C4-2B (cell line): Measurements from ENCODE around the gene MARCHF5.

Source experiments
- H3K27ac ChIP-seq: fragments of 450-650 bp; 2 replicates; pipeline ENCODE4 v1.5.1; 2017
- CTCF ChIP-seq: fragments of 450-650 bp; conservative IDR thresholded peaks from 2 replicates; pipeline ENCODE4 v1.5.1; 2017; ENCODE audit warnings: mild to moderate bottlenecking
- ZFX ChIP-seq: fragments of 450-650 bp; IDR thresholded peaks from 2 replicates; pipeline ENCODE4 v1.6.1; 2017

Gene MARCHF5

GRCh38 chr10:92284112-92284704 is 6.8 kb upstream of the MARCHF5 start:
- no peak for TF ChIP-seq ZFX
- no peak for TF ChIP-seq CTCF
- no peak overlapping the region for H3K27ac ChIP-seq

- TF ChIP-seq ZFX (no peak), CTCF (no peak)
- H3K27ac ChIP-seq: peak overlapping the region; percentile 94
Observed at GRCh38 chr10:92290076-92290836, 711 bp upstream of the MARCHF5 start.

DNA sequence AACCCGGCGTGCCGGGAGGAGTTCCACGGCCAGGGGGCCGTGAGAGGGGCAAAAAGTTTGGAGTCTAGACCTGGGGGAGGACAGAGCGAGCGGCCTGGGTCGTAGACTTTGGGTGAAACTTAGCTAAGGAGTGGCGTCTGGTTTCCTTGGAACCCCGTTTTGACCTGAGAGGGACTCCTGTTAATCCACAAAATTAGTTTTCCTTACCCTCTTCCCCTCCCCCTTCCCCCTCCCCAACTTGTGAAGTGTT is 574 bp downstream of the MARCHF5 start:
- H3K27ac ChIP-seq: peak overlapping the region; percentile 94

GRCh38 chr10:92291921-92292845 is 1.2 kb downstream of the MARCHF5 start:
- peak overlapping the region; percentile 94 for H3K27ac ChIP-seq
- no peak for TF ChIP-seq ZFX
- peak; percentile 63 for TF ChIP-seq CTCF

More for the DNA sequence above, 574 bp downstream of the MARCHF5 start:
- TF ChIP-seq CTCF (no peak), ZFX (no peak)

DNA sequence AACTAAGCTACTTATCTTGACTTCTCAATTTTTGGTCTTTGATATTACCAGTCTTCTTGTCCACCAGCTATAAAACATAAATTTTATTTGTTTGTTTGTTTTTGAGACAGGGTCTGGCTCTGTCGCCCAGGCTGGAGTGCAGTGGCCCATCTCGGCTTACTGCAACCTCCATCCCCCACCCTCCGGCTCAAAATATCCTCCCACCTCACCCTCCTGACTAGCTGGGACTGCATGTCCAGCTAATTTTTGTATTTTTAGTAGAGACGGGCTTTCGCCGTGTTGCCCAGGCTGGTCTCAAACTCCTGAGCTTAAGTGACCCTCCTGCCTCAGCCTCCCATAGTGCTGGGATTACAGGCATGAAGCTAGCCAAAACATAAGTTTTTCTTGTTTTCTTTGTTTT is 7.5 kb downstream of the MARCHF5 start:
- TF ChIP-seq ZFX (no peak), CTCF (no peak)

GRCh38 chr10:92303096-92303495 is 12.1 kb downstream of the MARCHF5 start:
- H3K27ac ChIP-seq: no peak overlapping the region

More for the DNA sequence above, 7.5 kb downstream of the MARCHF5 start:
- H3K27ac ChIP-seq: no peak overlapping the region

More at GRCh38 chr10:92303096-92303495, 12.1 kb downstream of the MARCHF5 start:
- TF ChIP-seq ZFX (no peak), CTCF (no peak)
